ENCODE data around the gene UBQLN4.
A peak's percentile ranks its signal among the peaks of the same experiment; 100 is the strongest.

- TF ChIP-seq NFE2L2 (IDR thresholded peaks at IDR 0.05; ENCODE audit: low read depth, low read length) (no peak), RAD21 (IDR thresholded peaks at IDR 0.05; ENCODE audit: low read length) (no peak), RFX5 (IDR thresholded peaks at IDR 0.05; ENCODE audit: low read depth, low read length) (no peak), POLR2A (IDR thresholded peaks at IDR 0.05; ENCODE audit: low read depth, low read length) (0 out of 2 replicates have a peak, but pooled peaks have one; percentile 2), CTCF (conservative IDR thresholded peaks at IDR 0.05; ENCODE audit: low read depth, low read length) (no peak), CEBPB (IDR thresholded peaks at IDR 0.05; ENCODE audit: low read depth, low read length) (no peak), CHD1 (IDR thresholded peaks at IDR 0.05; ENCODE audit: low read depth, low read length) (no peak), SMC3 (IDR thresholded peaks at IDR 0.05; ENCODE audit: low read depth, low read length) (no peak)
Measured at GRCh38 chr1:156101880-156102279, 48.3 kb upstream of the UBQLN4 start.
